Measurements from ENCODE around the gene HOXA11.

The HOXA11 gene

GRCh38 chr7:27180431-27181420, 4.3 kb downstream of the HOXA11 start:
- no peak for DNase-seq (ENCODE audit: low spot score)

GRCh38 chr7:27179503-27180430, 5.3 kb downstream of the HOXA11 start:
- peak; percentile 94 for DNase-seq (ENCODE audit: low spot score)

GRCh38 chr7:27179030-27179429, 6.0 kb downstream of the HOXA11 start:
- no peak for DNase-seq (ENCODE audit: low spot score)

GRCh38 chr7:27178366-27178765, 6.7 kb downstream of the HOXA11 start:
- DNase-seq (ENCODE audit: low spot score): no peak

GRCh38 chr7:27177795-27178320, 7.2 kb downstream of the HOXA11 start:
- DNase-seq (ENCODE audit: low spot score): no peak

GRCh38 chr7:27176962-27177794, 7.9 kb downstream of the HOXA11 start:
- no peak for DNase-seq (ENCODE audit: low spot score)

- DNase-seq (ENCODE audit: low spot score): no peak
These were observed 8.5 kb downstream of the HOXA11 start for GRCh38 chr7:27176524-27176845.

- no peak for DNase-seq (ENCODE audit: low spot score)
These were observed 9.2 kb downstream of the HOXA11 start for GRCh38 chr7:27175626-27176523.

GRCh38 chr7:27174874-27175625, 10.0 kb downstream of the HOXA11 start:
- peak; percentile 78 for DNase-seq (ENCODE audit: low spot score)

- no peak for DNase-seq (ENCODE audit: low spot score)
These were observed 10.8 kb downstream of the HOXA11 start, which contains the start of gene HOXA10 for GRCh38 chr7:27173956-27174873. HOXA10 (minus strand) TSS chr7:27174320; CDS start chr7:27174306, 14 bp downstream.

- no peak for DNase-seq (ENCODE audit: low spot score)
These were observed 11.5 kb downstream of the HOXA11 start for GRCh38 chr7:27173511-27173955.

- no peak for DNase-seq (ENCODE audit: low spot score)
These were observed 12.1 kb downstream of the HOXA11 start for GRCh38 chr7:27172823-27173510.

- no peak for DNase-seq (ENCODE audit: low spot score)
These were observed 12.7 kb downstream of the HOXA11 start for GRCh38 chr7:27172315-27172774.

GRCh38 chr7:27171637-27172314, 13.3 kb downstream of the HOXA11 start:
- DNase-seq (ENCODE audit: low spot score): no peak

- no peak for DNase-seq (ENCODE audit: low spot score)
These were observed 13.8 kb downstream of the HOXA11 start for GRCh38 chr7:27171325-27171636.

- no peak for DNase-seq (ENCODE audit: low spot score)
These were observed 14.4 kb downstream of the HOXA11 start for GRCh38 chr7:27170426-27171324.

All from HuH-7 (cell line).